Activated naive CD4-positive, alpha-beta T cell treated with anti-CD3 and anti-CD28 coated beads, Interleukin-2, amount 50 U/mL, for 24 hours (primary cell): ENCODE data around the gene MVK.

Experiments
- H3K27ac Mint-ChIP-seq: one replicate; pipeline ENCODE4 v1.8.0; 2021; ENCODE audit warnings: mild to moderate bottlenecking, mixed read lengths
- H3K27me3 Mint-ChIP-seq: one replicate; pipeline ENCODE4 v1.8.0; 2021; ENCODE audit warnings: mixed read lengths
- H3K36me3 Mint-ChIP-seq: one replicate; pipeline ENCODE4 v1.8.0; 2021; ENCODE audit warnings: mixed read lengths
- H3K4me1 Mint-ChIP-seq: one replicate; pipeline ENCODE4 v1.8.0; 2021; ENCODE audit warnings: mixed read lengths
- H3K4me3 Mint-ChIP-seq: one replicate; pipeline ENCODE4 v1.8.0; 2021; ENCODE audit warnings: mild to moderate bottlenecking, mixed read lengths
- H3K9me3 Mint-ChIP-seq: one replicate; pipeline ENCODE4 v1.8.0; 2021; ENCODE audit warnings: mixed read lengths

Gene MVK

DNA sequence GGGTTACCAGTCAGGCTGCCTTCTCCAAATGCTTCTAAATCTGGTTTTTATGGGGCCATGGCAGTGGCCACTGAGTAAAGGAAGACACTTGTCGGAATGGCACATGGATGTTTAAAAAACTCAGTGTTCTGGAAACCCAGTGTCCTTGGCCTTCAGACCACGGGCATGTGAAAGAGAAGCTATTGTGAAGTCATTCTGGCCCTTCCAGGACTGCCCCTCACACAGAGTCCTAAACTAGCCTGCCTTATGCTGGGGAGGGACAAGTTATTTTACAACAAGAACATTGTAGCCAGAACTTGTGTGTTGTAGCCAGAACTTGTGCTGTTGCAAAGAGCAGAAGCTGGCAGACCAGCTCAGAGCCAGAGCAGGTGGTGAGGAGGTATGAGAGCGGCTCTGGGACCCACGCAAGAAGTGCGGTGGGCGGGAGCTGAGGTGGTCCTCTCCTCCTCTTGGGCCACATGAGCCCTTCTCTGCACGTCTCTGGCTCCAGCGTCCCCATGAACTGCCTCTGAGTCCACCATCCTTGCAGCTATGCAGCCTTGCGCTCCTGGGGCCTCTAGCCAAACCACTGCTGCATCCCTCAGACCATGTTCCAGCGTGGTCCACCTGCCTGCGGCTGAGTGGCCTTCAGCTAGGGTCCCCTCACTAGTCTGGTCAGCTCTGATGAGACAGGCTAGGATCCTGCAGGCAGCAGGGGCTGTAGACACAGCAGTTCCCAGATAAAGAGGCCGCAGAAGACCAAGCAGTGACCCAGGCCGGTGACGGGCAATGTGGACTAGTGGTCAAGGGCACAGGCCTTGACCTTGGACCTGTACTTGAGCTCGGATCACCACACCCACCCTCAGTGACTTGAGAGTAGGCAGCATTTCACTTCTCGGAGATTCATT is 32.8 kb upstream of the MVK start:
- H3K36me3 Mint-ChIP-seq, result no peaks in the 10 kb centered on the region

DNA sequence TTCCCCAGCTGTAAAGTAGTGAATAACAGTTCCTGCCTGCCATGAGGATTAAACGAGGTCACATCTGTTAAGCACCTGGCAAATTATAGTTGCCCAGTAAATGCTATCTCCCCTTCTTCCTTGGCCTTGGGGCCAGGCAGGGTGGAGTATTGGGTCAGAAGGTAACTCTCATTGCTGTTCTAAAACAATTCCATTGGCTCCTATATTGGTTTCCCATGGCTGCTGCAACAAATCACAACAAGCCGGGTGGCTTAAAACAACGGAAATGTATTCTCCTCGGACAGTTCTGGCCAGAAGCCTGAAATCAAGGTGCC is 32.2 kb upstream of the MVK start:
- no peak overlapping the region for H3K27ac Mint-ChIP-seq
- H3K4me3 Mint-ChIP-seq, result no peak overlapping the region
- H3K4me1 Mint-ChIP-seq, result peaks cover 6% of the 10 kb centered on the region
- no peaks in the 10 kb centered on the region for H3K27me3 Mint-ChIP-seq
- H3K36me3 Mint-ChIP-seq, result no peaks in the 10 kb centered on the region
- H3K9me3 Mint-ChIP-seq, result no peaks in the 10 kb centered on the region

More for the DNA sequence above, 32.8 kb upstream of the MVK start:
- H3K4me1 Mint-ChIP-seq, result peaks cover 6% of the 10 kb centered on the region
- no peaks in the 10 kb centered on the region for H3K9me3 Mint-ChIP-seq
- no peak overlapping the region for H3K4me3 Mint-ChIP-seq
- H3K27ac Mint-ChIP-seq, result no peak overlapping the region
- no peaks in the 10 kb centered on the region for H3K27me3 Mint-ChIP-seq

- H3K4me1 Mint-ChIP-seq, result peaks cover 6% of the 10 kb centered on the region
- H3K27me3 Mint-ChIP-seq, result no peaks in the 10 kb centered on the region
- no peaks in the 10 kb centered on the region for H3K36me3 Mint-ChIP-seq
- H3K27ac Mint-ChIP-seq, result no peak overlapping the region
- no peak overlapping the region for H3K4me3 Mint-ChIP-seq
- no peaks in the 10 kb centered on the region for H3K9me3 Mint-ChIP-seq
These were observed 31.6 kb upstream of the MVK start for GRCh38 chr12:109542014-109542413.

- Mint-ChIP-seq H3K36me3 (no peaks in the 10 kb centered on the region), H3K9me3 (no peaks in the 10 kb centered on the region)
These were observed 30.7 kb upstream of the MVK start for GRCh38 chr12:109542876-109543275.

GRCh38 chr12:109544955-109545531 is 28.6 kb upstream of the MVK start:
- Mint-ChIP-seq H3K36me3 (no peaks in the 10 kb centered on the region), H3K9me3 (no peaks in the 10 kb centered on the region), H3K4me3 (no peak overlapping the region), H3K27me3 (peaks cover 8% of the 10 kb centered on the region), H3K4me1 (peaks cover 6% of the 10 kb centered on the region), H3K27ac (no peak overlapping the region)

More at GRCh38 chr12:109542876-109543275, 30.7 kb upstream of the MVK start:
- Mint-ChIP-seq H3K27ac (no peak overlapping the region), H3K4me1 (peaks cover 6% of the 10 kb centered on the region), H3K4me3 (no peak overlapping the region), H3K27me3 (peaks cover 5% of the 10 kb centered on the region)

- Mint-ChIP-seq H3K27ac (no peak overlapping the region), H3K27me3 (peaks cover 8% of the 10 kb centered on the region), H3K36me3 (no peaks in the 10 kb centered on the region), H3K4me1 (peaks cover 6% of the 10 kb centered on the region), H3K4me3 (no peak overlapping the region), H3K9me3 (no peaks in the 10 kb centered on the region)
These were observed 27.8 kb upstream of the MVK start for GRCh38 chr12:109545826-109546225.

DNA sequence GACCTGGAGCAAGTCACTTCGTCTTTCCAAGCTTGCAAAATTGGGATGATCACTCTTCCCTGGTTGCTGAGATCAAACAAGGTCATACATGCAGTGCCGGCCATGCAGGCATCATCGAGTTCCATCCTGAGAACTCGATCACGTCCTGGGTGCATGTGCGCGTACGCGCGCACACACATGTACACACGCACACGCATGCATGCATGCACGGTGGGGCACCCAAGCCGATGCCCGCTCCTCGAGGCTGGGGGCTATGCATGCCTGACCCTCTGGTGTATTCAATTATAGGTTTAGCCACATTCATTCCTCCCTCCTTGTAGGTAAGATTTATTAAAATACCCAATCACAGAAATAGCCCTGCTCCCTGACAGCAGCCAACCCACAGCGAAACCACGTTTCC is 26.3 kb upstream of the MVK start:
- peaks cover 6% of the 10 kb centered on the region for H3K4me1 Mint-ChIP-seq
- no peaks in the 10 kb centered on the region for H3K36me3 Mint-ChIP-seq

GRCh38 chr12:109548258-109548657 is 25.3 kb upstream of the MVK start:
- Mint-ChIP-seq H3K27me3 (peaks cover 8% of the 10 kb centered on the region), H3K4me3 (no peak overlapping the region), H3K27ac (no peak overlapping the region), H3K36me3 (no peaks in the 10 kb centered on the region), H3K9me3 (no peaks in the 10 kb centered on the region), H3K4me1 (peaks cover 6% of the 10 kb centered on the region)

More for the DNA sequence above, 26.3 kb upstream of the MVK start:
- H3K4me3 Mint-ChIP-seq, result no peak overlapping the region
- no peak overlapping the region for H3K27ac Mint-ChIP-seq
- no peaks in the 10 kb centered on the region for H3K9me3 Mint-ChIP-seq
- peaks cover 8% of the 10 kb centered on the region for H3K27me3 Mint-ChIP-seq

DNA sequence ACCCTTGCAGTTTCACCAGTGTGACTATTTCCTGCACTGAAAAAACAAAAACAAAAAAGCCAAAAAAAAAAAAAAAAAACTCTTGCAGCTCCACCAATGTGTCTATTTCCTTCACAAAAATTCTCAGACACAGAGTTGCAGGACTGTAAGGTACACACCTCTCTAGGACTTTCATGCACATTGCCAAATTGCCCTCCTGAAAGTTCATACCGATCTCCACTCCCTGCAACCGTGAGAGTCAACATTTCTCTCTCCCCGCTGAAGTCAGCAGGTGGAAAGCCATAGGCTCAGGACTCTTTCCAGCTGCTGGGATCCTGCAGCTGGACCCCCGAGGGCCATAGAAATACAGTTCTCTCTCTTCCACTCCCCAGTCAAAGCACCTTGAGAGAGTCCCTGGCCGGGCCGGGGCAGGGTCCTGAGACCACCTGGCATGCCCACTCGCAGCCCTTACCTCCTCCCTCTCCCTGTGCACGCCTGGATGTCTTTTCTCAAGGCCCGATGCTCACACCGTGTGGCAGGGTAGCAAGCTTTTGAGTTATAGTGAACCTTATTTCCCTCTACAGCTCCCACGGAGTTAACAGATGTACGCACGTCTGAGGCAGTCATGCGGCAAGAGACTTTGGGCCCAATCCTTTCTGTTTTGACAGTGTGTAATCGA is 23.9 kb upstream of the MVK start:
- no peaks in the 10 kb centered on the region for H3K9me3 Mint-ChIP-seq
- no peak overlapping the region for H3K27ac Mint-ChIP-seq
- H3K4me1 Mint-ChIP-seq, result peaks cover 6% of the 10 kb centered on the region
- H3K4me3 Mint-ChIP-seq, result no peak overlapping the region
- H3K27me3 Mint-ChIP-seq, result peaks cover 8% of the 10 kb centered on the region
- H3K36me3 Mint-ChIP-seq, result no peaks in the 10 kb centered on the region

DNA sequence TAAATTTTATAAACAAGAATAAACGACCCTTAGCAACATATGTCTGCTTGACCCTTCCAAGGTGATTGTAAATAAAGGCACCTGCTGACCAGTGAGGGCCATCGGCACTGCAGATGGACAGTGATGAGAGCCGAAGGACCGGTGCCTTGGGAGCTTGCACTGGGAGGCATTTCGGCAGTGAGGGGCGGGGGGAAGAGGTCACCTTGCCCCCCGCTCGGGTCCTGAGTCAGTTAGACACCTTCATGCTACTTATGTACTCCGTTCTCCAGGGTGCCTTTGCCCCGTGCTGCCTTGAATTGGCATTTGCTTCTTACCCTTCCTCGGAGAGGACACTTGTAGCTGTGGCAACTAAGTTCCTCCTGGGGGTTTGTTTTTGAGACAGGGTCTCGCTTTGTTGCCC is 23.3 kb upstream of the MVK start:
- Mint-ChIP-seq H3K4me3 (no peak overlapping the region), H3K9me3 (no peaks in the 10 kb centered on the region), H3K27ac (no peak overlapping the region), H3K4me1 (peaks cover under 1% of the 10 kb centered on the region), H3K27me3 (peaks cover 8% of the 10 kb centered on the region), H3K36me3 (no peaks in the 10 kb centered on the region)

DNA sequence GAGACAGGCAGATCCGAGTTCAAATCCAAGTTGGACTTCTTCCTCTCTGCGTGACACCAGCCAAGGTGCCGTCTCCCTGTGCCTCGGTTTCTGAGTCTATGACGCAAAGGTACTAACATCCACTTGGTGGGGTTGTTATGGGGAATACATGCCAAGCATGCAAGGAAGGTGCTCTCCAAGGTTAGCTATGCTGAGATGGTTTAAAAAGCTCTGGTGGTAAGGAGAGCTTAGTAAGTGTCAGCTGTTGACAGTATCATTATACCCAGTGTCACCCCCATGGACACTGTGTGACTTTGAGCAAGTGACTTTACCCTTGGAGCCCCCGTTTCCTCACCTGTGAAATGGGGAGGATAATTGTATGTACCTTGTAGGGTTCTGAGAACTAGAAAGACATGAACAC is 22.5 kb upstream of the MVK start:
- H3K27me3 Mint-ChIP-seq, result peaks cover 8% of the 10 kb centered on the region
- H3K36me3 Mint-ChIP-seq, result no peaks in the 10 kb centered on the region
- H3K27ac Mint-ChIP-seq, result no peak overlapping the region
- H3K4me1 Mint-ChIP-seq, result no peaks in the 10 kb centered on the region
- no peaks in the 10 kb centered on the region for H3K9me3 Mint-ChIP-seq
- H3K4me3 Mint-ChIP-seq, result no peak overlapping the region

DNA sequence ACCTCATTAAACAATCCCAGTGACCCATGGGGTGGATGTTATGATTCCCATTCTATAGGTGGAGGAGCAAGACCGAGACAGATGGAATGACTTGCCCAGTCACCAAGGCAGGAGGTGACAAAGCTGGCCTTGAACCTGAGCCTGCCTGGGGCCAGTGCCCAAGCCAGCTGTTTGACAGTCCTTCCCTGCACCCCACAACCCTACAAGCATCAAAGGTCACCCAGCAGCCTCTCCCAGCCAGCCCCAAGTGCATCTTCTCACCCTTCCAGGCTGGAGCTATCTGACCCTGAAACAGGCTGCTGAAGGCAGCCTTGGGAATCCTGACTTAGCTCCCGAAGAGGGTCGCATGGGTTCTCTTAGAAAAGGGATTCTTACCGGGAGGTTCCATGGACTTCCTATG is 20.6 kb upstream of the MVK start:
- no peaks in the 10 kb centered on the region for H3K4me1 Mint-ChIP-seq
- H3K4me3 Mint-ChIP-seq, result no peak overlapping the region

GRCh38 chr12:109553483-109553882 is 20.1 kb upstream of the MVK start:
- Mint-ChIP-seq H3K27me3 (no peaks in the 10 kb centered on the region), H3K4me3 (no peak overlapping the region), H3K4me1 (no peaks in the 10 kb centered on the region), H3K27ac (no peak overlapping the region), H3K36me3 (no peaks in the 10 kb centered on the region), H3K9me3 (no peaks in the 10 kb centered on the region)

More for the DNA sequence above, 20.6 kb upstream of the MVK start:
- H3K36me3 Mint-ChIP-seq, result no peaks in the 10 kb centered on the region
- peaks cover 3% of the 10 kb centered on the region for H3K27me3 Mint-ChIP-seq
- no peak overlapping the region for H3K27ac Mint-ChIP-seq
- no peaks in the 10 kb centered on the region for H3K9me3 Mint-ChIP-seq

- Mint-ChIP-seq H3K4me3 (no peak overlapping the region), H3K27ac (no peak overlapping the region), H3K9me3 (no peaks in the 10 kb centered on the region), H3K4me1 (no peaks in the 10 kb centered on the region), H3K27me3 (no peaks in the 10 kb centered on the region), H3K36me3 (no peaks in the 10 kb centered on the region)
These were observed 19.6 kb upstream of the MVK start for GRCh38 chr12:109553906-109554500.

GRCh38 chr12:109554761-109555160 is 18.8 kb upstream of the MVK start:
- H3K36me3 Mint-ChIP-seq, result no peaks in the 10 kb centered on the region
- no peak overlapping the region for H3K4me3 Mint-ChIP-seq
- H3K4me1 Mint-ChIP-seq, result no peaks in the 10 kb centered on the region
- no peak overlapping the region for H3K27ac Mint-ChIP-seq
- no peaks in the 10 kb centered on the region for H3K27me3 Mint-ChIP-seq
- H3K9me3 Mint-ChIP-seq, result no peaks in the 10 kb centered on the region
